Erythroblast (primary cell): ENCODE data around the gene ITPR3.

Experiments used
- DNase-seq, 2 experiments: peaks; one replicate each; lab custom pipeline; 2025; lab: John Stamatoyannopoulos, UW
- GATA1 ChIP-seq: IDR thresholded peaks from 2 replicates; pipeline ENCODE4 v1.6.1; 2011; ENCODE audit warnings: low read depth, mild to moderate bottlenecking, control low read depth, low read length, moderate library complexity
- POLR2A ChIP-seq: IDR thresholded peaks from 2 replicates; pipeline ENCODE4 v1.6.1; 2011; ENCODE audit warnings: mild to moderate bottlenecking, low read length

ITPR3 gene

GRCh38 chr6:33683051-33683571 lies 62.0 kb downstream of the ITPR3 start:
- TF ChIP-seq POLR2A (no peak), GATA1 (no peak)
- no peak for DNase-seq

DNA sequence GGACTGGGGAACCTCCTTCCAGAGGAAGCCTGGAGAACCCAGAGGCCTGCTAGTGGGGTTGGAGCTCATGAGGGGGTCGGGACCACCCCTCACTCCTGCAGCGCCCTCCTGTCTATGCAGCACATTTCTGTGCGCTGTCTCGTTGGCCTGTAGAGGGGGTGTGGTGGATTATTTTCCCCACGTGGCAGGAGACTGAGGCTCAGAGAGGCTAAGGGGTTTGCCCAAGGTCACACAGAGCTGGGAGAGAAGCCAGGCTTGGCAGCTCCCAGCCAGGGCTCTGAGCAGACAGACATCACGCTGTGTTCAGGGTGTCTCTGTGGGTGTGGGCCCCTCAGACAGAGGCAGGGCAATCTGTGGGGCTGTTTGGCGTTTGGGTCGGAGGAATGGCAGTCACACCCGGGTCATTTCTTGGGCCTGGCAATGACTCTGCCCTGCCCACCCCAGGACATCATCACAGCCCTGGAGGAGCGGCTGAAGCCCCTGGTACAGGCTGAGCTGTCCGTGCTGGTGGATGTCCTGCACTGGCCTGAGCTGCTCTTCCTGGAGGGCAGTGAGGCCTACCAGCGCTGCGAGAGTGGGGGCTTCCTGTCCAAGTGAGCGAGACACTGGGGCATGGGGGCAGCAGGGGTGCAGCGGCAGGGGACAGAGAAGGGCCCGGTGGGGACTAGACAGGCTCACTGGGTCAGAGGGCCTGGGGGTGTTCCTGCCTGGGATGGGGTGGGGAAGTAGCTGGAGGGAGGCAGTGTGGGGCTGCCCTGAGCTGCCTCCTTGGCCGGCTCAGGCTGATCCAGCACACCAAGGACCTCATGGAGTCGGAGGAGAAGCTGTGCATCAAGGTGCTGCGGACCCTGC lies 62.7 kb downstream of the ITPR3 start:
- no peak for TF ChIP-seq GATA1
- no peak for TF ChIP-seq POLR2A
- DNase-seq, result no peak

- no peak for DNase-seq
- TF ChIP-seq GATA1, result no peak
- no peak for TF ChIP-seq POLR2A
These were observed 63.3 kb downstream of the ITPR3 start for GRCh38 chr6:33684428-33684896.

- TF ChIP-seq POLR2A (no peak), GATA1 (no peak)
- DNase-seq, result no peak
These were observed 63.9 kb downstream of the ITPR3 start for GRCh38 chr6:33684983-33685382.

DNA sequence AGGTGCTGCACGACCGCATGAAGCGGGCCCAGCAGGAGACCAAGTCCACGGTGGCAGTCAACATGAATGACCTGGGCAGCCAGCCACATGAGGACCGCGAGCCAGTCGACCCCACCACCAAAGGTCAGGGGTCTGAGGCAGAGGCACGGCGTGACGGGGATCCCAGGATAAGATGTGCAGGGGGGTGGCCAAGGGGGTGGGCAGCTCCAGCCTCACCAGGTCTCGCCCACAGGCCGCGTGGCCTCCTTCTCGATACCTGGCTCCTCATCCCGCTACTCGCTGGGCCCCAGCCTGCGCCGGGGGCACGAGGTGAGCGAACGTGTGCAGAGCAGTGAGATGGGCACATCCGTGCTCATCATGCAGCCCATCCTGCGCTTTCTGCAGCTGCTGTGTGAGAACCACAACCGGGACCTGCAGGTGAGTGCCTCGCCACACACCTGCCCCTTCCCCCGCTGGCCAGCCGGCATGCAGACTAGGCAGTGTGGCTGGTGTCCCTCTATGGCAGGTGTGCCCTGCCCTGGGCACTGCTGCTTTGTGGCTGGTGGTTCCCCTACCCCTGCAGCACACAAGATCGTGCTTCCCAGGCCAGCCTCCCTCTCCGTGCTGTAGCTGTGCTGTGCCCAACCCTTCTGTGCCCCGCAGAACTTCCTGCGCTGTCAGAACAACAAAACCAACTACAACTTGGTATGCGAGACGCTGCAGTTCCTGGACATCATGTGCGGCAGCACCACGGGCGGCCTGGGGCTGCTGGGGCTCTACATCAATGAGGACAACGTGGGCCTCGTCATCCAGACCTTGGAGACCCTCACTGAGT lies 64.5 kb downstream of the ITPR3 start:
- no peak for DNase-seq
- TF ChIP-seq POLR2A (no peak), GATA1 (no peak)

DNA sequence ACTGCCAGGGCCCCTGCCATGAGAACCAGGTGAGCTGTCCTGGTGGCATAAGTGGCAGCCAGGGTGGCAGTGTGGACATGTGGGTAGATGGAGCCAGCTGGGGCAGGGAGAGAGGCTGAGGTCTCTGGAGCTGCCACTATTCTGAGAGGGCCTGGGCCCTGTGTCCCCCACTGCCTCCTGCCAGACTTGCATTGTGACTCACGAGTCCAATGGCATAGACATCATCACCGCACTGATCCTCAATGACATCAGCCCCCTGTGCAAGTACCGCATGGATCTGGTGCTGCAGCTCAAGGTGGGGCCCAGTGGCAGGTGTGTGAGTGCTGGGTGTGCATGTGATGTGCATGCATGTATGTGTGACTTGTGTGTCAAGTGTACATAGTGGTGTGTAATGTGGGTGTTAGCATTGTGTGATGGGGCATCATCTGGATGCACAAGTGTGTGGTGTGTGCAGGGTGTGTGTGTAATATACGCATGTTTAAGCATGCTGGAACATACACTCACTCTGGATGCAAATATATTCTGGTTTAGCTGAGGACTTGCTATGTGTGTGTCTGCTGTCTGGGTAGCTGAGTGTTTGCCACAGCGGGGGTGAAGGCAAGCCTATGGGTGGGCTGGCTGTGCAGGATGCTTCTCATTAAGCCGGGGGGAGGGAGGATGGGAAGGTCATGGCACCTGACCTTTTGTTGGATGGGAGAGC lies 65.3 kb downstream of the ITPR3 start:
- no peak for TF ChIP-seq POLR2A
- no peak for TF ChIP-seq GATA1
- DNase-seq, result no peak

DNA sequence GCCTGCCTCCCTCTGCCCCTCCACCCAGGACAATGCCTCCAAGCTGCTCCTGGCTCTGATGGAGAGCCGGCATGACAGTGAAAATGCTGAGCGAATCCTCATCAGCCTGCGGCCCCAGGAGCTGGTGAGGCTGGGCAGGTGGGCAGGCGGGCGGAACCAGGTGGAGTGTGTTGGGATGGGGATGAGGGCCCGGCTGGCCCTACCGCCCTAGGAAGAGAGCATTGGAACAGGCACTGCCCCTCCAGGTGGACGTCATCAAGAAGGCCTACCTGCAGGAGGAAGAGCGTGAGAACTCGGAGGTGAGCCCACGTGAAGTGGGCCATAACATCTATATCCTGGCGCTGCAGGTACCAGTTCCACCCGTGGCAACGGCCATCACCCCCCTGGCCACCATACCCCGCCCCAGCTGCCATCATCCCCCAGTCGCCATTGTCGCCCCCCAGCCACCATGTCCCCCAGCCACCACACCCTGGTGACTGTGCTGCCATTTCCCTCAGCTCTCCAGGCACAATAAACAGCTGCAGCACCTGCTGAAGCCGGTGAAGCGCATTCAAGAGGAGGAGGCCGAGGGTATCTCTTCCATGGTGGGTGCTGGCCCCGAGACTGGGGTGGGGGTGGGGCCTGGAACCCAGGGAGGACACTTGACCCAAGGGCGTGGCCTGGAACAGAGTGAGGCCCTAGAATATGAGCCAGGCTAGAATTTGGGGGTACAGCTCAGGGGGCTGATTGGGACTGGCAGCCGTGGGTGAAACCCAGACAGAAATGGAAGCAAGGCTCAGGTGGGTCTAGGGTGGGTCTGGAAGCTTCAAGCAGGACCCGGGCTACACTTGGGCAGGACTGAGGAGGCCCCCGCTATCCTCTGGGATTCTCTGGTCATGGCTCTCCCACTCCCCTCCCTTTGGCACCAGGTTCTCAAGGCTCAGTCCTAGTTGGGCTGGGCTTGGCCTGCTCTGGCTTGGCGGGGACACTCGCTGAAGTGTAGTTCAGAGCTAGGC lies 66.2 kb downstream of the ITPR3 start:
- TF ChIP-seq POLR2A, result no peak
- DNase-seq, result no peak

DNA sequence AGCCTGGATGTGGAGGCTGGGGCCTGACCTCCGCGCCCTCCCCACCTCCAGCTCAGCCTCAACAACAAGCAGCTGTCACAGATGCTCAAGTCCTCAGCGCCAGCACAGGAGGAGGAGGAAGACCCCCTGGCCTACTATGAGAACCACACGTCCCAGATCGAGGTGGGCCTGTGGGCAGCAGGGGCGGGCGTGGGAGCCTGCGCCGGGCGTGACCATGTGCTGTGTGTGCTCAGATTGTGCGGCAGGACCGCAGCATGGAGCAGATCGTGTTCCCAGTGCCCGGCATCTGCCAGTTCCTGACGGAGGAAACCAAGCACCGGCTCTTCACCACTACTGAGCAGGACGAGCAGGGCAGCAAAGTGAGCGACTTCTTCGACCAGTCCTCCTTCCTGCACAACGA lies 66.9 kb downstream of the ITPR3 start:
- no peak for DNase-seq
- TF ChIP-seq POLR2A (no peak), GATA1 (no peak)

DNA sequence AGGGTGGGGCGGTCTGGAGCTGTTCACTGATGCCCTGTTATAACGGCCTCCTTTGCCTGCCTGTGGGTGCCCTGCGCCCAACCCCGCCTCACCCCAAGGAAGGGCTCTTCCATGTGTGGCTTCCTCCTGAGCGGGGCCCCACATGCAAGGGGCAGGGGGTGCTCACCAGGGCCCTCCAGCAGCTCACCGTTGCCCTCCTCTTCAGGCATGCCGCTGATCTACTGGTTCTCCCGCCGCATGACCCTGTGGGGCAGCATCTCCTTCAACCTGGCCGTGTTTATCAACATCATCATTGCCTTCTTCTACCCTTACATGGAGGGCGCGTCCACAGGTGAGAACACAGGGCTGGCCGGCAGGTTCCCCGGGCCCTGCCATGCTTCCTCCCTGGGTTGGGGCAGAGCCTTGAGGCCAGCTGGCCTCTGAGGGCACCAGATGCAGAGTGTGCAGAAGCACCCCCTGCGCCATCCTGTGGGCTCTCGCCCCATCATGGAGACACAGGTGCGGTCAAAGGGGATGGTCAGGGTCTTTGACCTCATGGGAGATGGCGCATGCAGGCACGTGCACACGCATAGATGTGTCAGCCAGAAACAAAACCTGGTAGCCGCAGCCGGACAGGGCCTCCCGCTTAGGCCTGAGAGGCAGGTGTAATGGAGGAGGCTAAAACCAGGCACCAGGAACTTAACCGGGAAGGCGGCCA lies 67.5 kb downstream of the ITPR3 start:
- no peak for DNase-seq
- TF ChIP-seq GATA1 (no peak), POLR2A (no peak)

- no peak for DNase-seq
- TF ChIP-seq POLR2A (no peak), GATA1 (no peak)
These were observed 68.0 kb downstream of the ITPR3 start for GRCh38 chr6:33689148-33689494.

DNA sequence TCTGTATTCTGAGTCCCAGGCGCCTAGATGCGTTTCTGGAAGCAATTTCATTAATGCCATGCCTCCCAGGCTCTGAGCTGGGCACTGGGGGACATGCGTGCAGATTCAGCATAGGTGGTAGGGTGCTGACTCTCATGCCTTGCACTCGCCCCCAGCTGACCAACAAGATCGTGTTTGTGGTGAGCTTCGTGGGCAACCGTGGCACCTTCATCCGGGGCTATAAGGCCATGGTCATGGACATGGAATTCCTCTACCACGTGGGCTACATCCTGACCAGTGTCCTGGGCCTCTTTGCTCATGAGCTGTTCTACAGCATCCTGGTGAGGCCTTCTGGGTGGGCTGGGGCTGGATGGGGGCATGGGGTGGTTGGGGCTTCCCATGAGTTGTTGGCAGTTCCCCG lies 68.8 kb downstream of the ITPR3 start:
- no peak for DNase-seq
- TF ChIP-seq GATA1, result no peak
- no peak for TF ChIP-seq POLR2A

- DNase-seq, result no peak
- TF ChIP-seq POLR2A (no peak), GATA1 (no peak)
These were observed 69.6 kb downstream of the ITPR3 start for GRCh38 chr6:33690766-33691165.
